ENCODE data around the gene SNORC.

The SNORC gene

DNA sequence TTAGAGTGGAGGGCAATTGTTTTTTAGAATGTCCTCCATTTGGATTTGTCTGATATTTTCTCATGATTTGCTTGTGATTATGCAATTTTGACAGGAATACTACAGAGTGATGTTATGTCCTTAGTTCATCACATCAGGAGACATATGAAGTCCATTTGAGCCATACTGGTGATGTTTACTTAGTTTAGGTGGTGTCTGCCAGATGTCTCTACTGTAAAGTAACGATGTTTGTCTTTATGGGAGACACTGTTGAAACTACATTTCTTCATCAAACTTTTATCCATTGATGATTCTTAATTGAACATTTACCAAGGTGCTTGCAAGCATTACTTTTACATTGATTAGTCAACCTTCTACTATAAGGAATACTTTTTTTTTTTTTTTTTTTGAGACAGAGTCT lies 4.9 kb upstream of the SNORC start:
- DNase-seq (ENCODE audit: extremely low read depth, low read depth): no peak
- no peak overlapping the region for H3K4me3 ChIP-seq (replicated peaks; ENCODE audit: low read depth, low read length)

DNA sequence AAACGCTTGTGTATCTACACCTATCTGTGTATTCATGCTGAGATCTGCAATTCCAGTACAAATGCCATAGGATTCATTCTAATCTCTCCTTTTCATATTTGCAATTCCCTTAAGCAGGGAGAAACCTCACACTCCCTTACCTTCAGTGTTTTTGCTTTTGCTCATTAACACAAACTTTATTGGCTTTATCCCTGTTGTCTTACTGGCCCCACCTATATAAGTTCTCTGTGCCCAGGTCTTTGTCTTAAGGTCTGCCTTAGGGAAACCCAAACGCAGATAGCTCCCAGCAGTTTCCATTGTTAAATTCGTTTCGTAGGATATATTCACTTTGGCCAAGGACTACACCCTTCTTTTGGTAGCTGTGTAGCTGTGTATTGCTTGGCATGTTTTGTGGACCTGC lies 4.0 kb upstream of the SNORC start:
- TF ChIP-seq, protein P1, sequence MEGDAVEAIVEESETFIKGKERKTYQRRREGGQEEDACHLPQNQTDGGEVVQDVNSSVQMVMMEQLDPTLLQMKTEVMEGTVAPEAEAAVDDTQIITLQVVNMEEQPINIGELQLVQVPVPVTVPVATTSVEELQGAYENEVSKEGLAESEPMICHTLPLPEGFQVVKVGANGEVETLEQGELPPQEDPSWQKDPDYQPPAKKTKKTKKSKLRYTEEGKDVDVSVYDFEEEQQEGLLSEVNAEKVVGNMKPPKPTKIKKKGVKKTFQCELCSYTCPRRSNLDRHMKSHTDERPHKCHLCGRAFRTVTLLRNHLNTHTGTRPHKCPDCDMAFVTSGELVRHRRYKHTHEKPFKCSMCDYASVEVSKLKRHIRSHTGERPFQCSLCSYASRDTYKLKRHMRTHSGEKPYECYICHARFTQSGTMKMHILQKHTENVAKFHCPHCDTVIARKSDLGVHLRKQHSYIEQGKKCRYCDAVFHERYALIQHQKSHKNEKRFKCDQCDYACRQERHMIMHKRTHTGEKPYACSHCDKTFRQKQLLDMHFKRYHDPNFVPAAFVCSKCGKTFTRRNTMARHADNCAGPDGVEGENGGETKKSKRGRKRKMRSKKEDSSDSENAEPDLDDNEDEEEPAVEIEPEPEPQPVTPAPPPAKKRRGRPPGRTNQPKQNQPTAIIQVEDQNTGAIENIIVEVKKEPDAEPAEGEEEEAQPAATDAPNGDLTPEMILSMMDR (IDR thresholded peaks at IDR 0.05; ENCODE audit: low read depth, low read length, missing control alignments): no peak
- no peak for DNase-seq (ENCODE audit: extremely low read depth, low read depth)
- no peak overlapping the region for H3K4me3 ChIP-seq (replicated peaks; ENCODE audit: low read depth, low read length)

More for the DNA sequence above, 4.9 kb upstream of the SNORC start:
- TF ChIP-seq, protein P1 (IDR thresholded peaks at IDR 0.05; ENCODE audit: low read depth, low read length, missing control alignments): no peak

- no peak overlapping the region for H3K4me3 ChIP-seq (replicated peaks; ENCODE audit: low read depth, low read length)
- TF ChIP-seq, protein P1 (IDR thresholded peaks at IDR 0.05; ENCODE audit: low read depth, low read length, missing control alignments): no peak
- no peak for DNase-seq (ENCODE audit: extremely low read depth, low read depth)
Observed at GRCh38 chr2:232869138-232870017, 686 bp upstream of the SNORC start.

DNA sequence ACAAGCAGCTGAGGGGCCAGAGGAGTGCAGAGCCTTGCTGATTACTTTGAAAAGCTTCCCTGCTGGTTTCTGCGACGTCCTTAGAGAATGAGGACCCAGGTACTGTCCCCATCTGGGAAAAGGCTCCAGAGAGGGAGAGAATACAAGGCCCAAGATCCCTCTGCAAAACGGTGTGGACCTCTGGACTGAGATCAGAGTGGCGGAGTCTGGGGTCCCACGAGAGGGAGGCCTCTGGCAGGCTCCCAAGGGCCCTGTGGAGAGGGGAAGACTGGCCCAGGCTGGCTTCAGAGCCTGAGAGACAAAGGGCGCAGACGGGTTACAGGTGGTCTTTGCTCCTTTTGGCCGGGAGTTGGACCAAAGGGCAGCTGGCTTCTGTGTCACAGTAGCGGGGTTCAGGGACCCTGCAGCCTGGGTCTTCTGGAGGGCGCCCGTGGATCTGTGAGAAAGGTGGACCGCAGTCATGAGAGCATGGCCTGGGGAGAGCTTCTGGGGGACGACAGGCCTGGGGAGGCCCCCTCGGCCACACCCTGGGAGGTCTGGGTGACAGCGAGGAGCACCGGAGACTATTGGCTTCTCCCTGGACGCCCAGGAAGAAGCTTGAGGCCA lies 805 bp downstream of the SNORC start:
- H3K4me3 ChIP-seq (replicated peaks; ENCODE audit: low read depth, low read length): no peak overlapping the region
- TF ChIP-seq, protein P1 (IDR thresholded peaks at IDR 0.05; ENCODE audit: low read depth, low read length, missing control alignments): no peak

GRCh38 chr2:232871418-232871834 lies 1.4 kb downstream of the SNORC start:
- no peak for DNase-seq (ENCODE audit: extremely low read depth, low read depth)
- TF ChIP-seq, protein P1 (IDR thresholded peaks at IDR 0.05; ENCODE audit: low read depth, low read length, missing control alignments): no peak
- no peak overlapping the region for H3K4me3 ChIP-seq (replicated peaks; ENCODE audit: low read depth, low read length)

More for the DNA sequence above, 805 bp downstream of the SNORC start:
- no peak for DNase-seq (ENCODE audit: extremely low read depth, low read depth)

GRCh38 chr2:232871835-232872736 lies 2.0 kb downstream of the SNORC start:
- no peak overlapping the region for H3K4me3 ChIP-seq (replicated peaks; ENCODE audit: low read depth, low read length)
- TF ChIP-seq, protein P1 (IDR thresholded peaks at IDR 0.05; ENCODE audit: low read depth, low read length, missing control alignments): no peak
- no peak for DNase-seq (ENCODE audit: extremely low read depth, low read depth)

Measured in HFF-Myc (cell line).